PC-9 (cell line): ENCODE data around the gene HNRNPAB.
"Not testable (repeated sequence)": the region's sequence is repeated elsewhere in the genome, so short reads cannot be mapped to it uniquely, and the experiment has no call there.

Source experiments
- CTCF ChIP-seq: fragments of 200-600 bp; sonication (generic); conservative IDR thresholded peaks from 2 replicates; pipeline ENCODE4 v1.6.1; 2017; ENCODE audit warnings: mixed run types, antibody characterized with exemption, mild to moderate bottlenecking, moderate library complexity
- EZH2 ChIP-seq: fragments of 200-600 bp; sonication (generic); IDR thresholded peaks from 2 replicates; pipeline ENCODE4 v1.8.0; 2017; ENCODE audit warnings: antibody characterized with exemption, low read depth

DNA sequence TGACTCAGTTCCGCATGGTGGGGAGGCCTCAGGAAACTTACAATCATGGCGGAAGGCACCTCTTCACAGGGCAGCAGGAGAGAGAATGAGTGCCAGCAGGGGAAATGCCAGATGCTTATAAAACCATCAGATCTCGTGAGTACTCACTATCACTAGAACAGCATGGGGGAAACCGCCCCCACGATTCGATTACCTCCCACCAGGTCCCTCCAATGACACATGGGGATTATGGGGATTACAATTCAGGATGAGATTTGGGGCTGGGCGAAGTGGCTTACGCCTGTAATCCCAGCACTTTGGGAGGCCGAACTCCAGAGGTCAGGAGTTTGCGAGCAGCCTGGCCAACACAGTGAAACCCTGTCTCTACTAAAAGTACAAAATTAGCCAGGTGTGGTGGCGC is 6.2 kb upstream of the HNRNPAB start:
- TF ChIP-seq CTCF, EZH2: not testable (repeated sequence)
